ENCODE measurements around the gene ILKAP. TPM values are rescaled to one million over a fixed set of nuclear protein-coding genes. Genes with fewer than 3 reads are reported as not detected.

ILKAP gene
- total and polyA plus RNA-seq, 8 donors, result 20.4 to 59.4 (median 37.8) TPM

DNA sequence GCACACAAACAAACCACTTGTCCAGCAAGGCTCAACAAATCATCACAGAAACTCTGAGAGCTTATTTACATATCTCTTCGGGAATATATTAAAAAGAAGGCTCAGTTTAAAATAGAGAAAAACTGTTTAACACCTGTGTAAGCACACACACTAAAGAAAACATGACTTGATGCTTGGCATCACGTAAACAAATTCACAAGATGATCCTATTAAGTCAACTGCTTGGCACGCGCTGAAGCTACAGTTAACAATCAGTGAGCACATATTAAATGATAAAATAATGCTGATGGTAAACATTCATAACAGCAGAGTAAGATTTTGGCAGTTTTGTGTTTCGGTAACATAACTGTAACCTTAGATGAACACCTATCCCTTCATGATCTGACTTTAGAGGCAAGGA, 40.7 kb upstream of the ILKAP start:
- Histone ChIP-seq H3K9me3 (no peaks in the 10 kb centered on the region), H3K4me3 (no peak overlapping the region), H3K36me3 (peaks cover 4 to 57% (median 53%) of the 10 kb centered on the region in 4 donors), H3K27me3 (peaks cover 0 to 17% (median 8%) of the 10 kb centered on the region in 3 donors), H3K27ac (no peak overlapping the region), H3K4me1 (peaks cover 25 to 41% (median 36%) of the 10 kb centered on the region in 4 donors)
- TF ChIP-seq POLR2AphosphoS5 (IDR thresholded peaks at IDR 0.05), result no peak
- no peak for TF ChIP-seq CTCF (IDR thresholded peaks at IDR 0.05)
- TF ChIP-seq POLR2A (IDR thresholded peaks at IDR 0.05), result no peak
- TF ChIP-seq EP300 (IDR thresholded peaks at IDR 0.05), result no peak
- 71 to 82% (median 77%) methylated on average over 5 of the region's 5 CpGs for WGBS, 5 donors
- intact Hi-C loops (cut with DNase I; ENCODE audit: low total_unique reads), result no loop called here
- no peak for DNase-seq

DNA sequence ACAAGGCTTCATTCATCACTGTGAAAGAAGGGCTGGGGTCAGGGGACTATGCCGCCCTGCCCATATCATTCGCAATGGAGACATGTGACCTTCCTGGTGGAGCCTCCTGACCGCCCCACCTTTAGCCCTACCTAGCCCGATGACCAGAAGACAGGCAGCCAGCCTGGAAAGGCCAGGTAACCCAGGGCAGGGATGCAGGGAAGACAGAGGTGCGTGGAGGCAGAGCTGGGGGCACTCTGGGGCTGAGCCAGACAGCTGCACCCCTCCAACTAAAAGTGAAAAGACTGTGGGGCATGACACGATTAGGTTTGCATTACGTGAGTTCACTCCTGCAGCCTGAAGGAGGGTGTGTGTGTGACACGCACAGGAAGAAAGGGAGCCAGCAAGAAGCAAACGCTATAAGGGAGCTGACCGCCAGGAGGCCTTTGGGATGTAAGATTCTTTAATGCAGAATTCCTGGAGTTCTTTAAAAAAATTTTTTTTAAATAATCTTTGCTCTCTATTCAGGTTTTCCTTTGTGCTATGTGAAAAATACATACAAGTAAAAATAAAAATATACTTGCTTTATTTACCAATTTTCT, 40.1 kb upstream of the ILKAP start:
- H3K4me3 ChIP-seq, result no peak overlapping the region
- TF ChIP-seq CTCF (IDR thresholded peaks at IDR 0.05) (no peak), POLR2AphosphoS5 (IDR thresholded peaks at IDR 0.05) (no peak), POLR2A (IDR thresholded peaks at IDR 0.05) (no peak), EP300 (IDR thresholded peaks at IDR 0.05) (no peak)
- H3K4me1 ChIP-seq, result peaks cover 28 to 47% (median 42%) of the 10 kb centered on the region in 4 donors
- peaks cover 0 to 23% (median 14%) of the 10 kb centered on the region in 3 donors for H3K27me3 ChIP-seq
- intact Hi-C loops (cut with DNase I; ENCODE audit: low total_unique reads), result no loop called here
- 76 to 86% (median 79%) methylated on average over 10 of the region's 10 CpGs for WGBS, 5 donors
- H3K9me3 ChIP-seq, result no peaks in the 10 kb centered on the region
- H3K27ac ChIP-seq, result peak overlapping the region in 2 of 5 donors; percentile 53 to 68
- DNase-seq, result no peak
- H3K36me3 ChIP-seq, result peaks cover 4 to 51% (median 48%) of the 10 kb centered on the region in 4 donors

DNA sequence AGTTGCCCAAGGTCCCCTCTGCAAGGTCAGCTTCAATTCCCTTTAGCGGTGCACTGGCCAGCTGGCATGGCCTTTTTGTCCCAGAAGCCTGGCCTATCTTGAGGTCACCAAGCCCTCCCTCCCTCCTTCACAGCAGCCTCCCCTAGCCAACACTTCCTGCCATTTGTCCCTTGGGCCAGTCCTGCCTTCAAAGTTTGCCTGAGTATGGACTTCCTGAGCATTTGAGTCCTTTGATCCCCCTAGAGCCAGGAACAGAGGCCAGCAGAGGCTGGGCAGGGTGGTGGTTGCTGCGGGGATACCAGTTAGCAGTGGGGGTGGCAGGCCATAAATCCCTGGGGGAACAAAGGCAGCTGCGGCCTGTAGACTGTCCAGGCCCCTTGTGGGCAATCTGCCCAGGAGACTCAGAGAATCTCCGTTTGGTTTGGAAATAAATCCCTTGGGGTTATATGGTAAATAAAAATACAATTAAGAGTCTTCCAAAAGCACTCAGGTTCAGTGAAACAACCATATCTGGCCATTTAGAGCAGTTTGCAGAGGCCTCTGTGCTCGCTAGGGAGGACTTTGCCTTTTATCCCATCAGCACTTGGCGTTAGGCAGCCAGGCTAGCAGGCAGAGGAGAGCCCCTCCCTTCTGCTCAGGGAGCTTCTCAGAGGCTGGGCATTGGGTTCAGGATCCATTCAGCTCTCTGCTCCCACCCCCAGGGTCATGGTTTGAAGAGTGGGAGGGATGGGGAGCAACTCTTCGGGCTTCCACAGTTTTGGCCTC, 39.4 kb upstream of the ILKAP start:
- H3K27me3 ChIP-seq, result peaks cover 0 to 30% (median 16%) of the 10 kb centered on the region in 3 donors
- H3K4me1 ChIP-seq, result peaks cover 28 to 46% (median 43%) of the 10 kb centered on the region in 4 donors
- TF ChIP-seq POLR2AphosphoS5 (IDR thresholded peaks at IDR 0.05), result peak in 1 of 3 donors; percentile 29
- no peak for TF ChIP-seq POLR2A (IDR thresholded peaks at IDR 0.05)
- no peak for TF ChIP-seq CTCF (IDR thresholded peaks at IDR 0.05)
- TF ChIP-seq EP300 (IDR thresholded peaks at IDR 0.05), result no peak
- 37 to 54% (median 41%) methylated on average over 7 of the region's 7 CpGs for WGBS, 5 donors
- peak; percentile 46 to 66 for DNase-seq
- peaks cover 4 to 46% (median 41%) of the 10 kb centered on the region in 4 donors for H3K36me3 ChIP-seq
- H3K9me3 ChIP-seq, result no peaks in the 10 kb centered on the region
- no peak overlapping the region for H3K4me3 ChIP-seq
- intact Hi-C loops (cut with DNase I; ENCODE audit: low total_unique reads), result no loop called here
- H3K27ac ChIP-seq, result peak overlapping the region in 4 of 5 donors; percentile 42 to 68 (median 58)

- DNase-seq, result no peak
- no peak for TF ChIP-seq CTCF (IDR thresholded peaks at IDR 0.05)
- TF ChIP-seq POLR2AphosphoS5 (IDR thresholded peaks at IDR 0.05), result no peak
- TF ChIP-seq EP300 (IDR thresholded peaks at IDR 0.05), result no peak
- TF ChIP-seq POLR2A (IDR thresholded peaks at IDR 0.05), result no peak
- Histone ChIP-seq H3K4me1 (peaks cover 28 to 46% (median 37%) of the 10 kb centered on the region in 4 donors), H3K9me3 (no peaks in the 10 kb centered on the region), H3K27ac (peak overlapping the region in 2 of 5 donors; percentile 53 to 77), H3K36me3 (peaks cover 4 to 37% (median 32%) of the 10 kb centered on the region in 4 donors), H3K27me3 (peaks cover 0 to 30% (median 16%) of the 10 kb centered on the region in 3 donors), H3K4me3 (no peak overlapping the region)
- intact Hi-C loops (cut with DNase I; ENCODE audit: low total_unique reads), result no loop called here
- WGBS, 5 donors, result 37 to 60% (median 50%) methylated on average over 2 of the region's 2 CpGs
These were observed 38.5 kb upstream of the ILKAP start for GRCh38 chr2:238241970-238242369.

Data from stomach (tissue), 9 donors.